GM23338 (cell line): ENCODE results near the gene OPRD1. TPM values are rescaled to one million over a fixed set of nuclear protein-coding genes. Genes with fewer than 3 reads are reported as not detected.

Experiments
- ATAC-seq: fragments of 200-7000 bp; cut with Tn5 transposase; 3 replicates; pipeline ENCODE4 v1.9.1; 2020
- DNase-seq: peaks from one replicate; pipeline ENCODE4 v3.0.0-alpha.2; 2015; ENCODE audit warnings: low spot score
- H2AFZ ChIP-seq: fragments of 200-600 bp; sonication (generic); 2 replicates; pipeline ENCODE4 v1.8.0; 2016; ENCODE audit warnings: antibody characterized with exemption, mild to moderate bottlenecking, moderate library complexity
- H3F3A ChIP-seq: fragments of 200-600 bp; sonication (generic); replicated peaks from 2 replicates; pipeline ENCODE4 v1.8.0; 2017; ENCODE audit warnings: antibody characterized with exemption, mixed run types, low read depth
- H3K27ac ChIP-seq: fragments of 200-600 bp; sonication (generic); 2 replicates; pipeline ENCODE4 v1.6.1; 2016; ENCODE audit warnings: low read depth
- H3K27me3 ChIP-seq: fragments of 200-600 bp; sonication (generic); 2 replicates; pipeline ENCODE4 v1.8.0; 2016; ENCODE audit warnings: mild to moderate bottlenecking, mixed run types, moderate library complexity; ENCODE audit not compliant: insufficient read depth
- H3K36me3 ChIP-seq: fragments of 200-600 bp; sonication (generic); 2 replicates; pipeline ENCODE4 v1.8.0; 2016; ENCODE audit warnings: mild to moderate bottlenecking; ENCODE audit not compliant: insufficient read depth
- H3K4me1 ChIP-seq: fragments of 200-600 bp; sonication (generic); 2 replicates; pipeline ENCODE4 v1.8.0; 2016; ENCODE audit warnings: mild to moderate bottlenecking, moderate library complexity; ENCODE audit not compliant: insufficient read depth
- H3K4me2 ChIP-seq: fragments of 200-600 bp; sonication (generic); 2 replicates; pipeline ENCODE4 v1.7.1; 2017; ENCODE audit warnings: mixed run types
- H3K4me3 ChIP-seq: fragments of 200-600 bp; sonication (generic); 2 replicates; pipeline ENCODE4 v1.6.1; 2016; ENCODE audit warnings: mixed run types
- H3K79me2 ChIP-seq: fragments of 200-600 bp; sonication (generic); replicated peaks from 2 replicates; pipeline ENCODE4 v1.8.0; 2017; ENCODE audit warnings: mild to moderate bottlenecking; ENCODE audit not compliant: insufficient read depth
- H3K9me2 ChIP-seq: fragments of 200-600 bp; sonication (generic); 2 replicates; pipeline ENCODE4 v1.8.0; 2017; ENCODE audit not compliant: insufficient read depth
- H4K20me1 ChIP-seq: fragments of 200-600 bp; sonication (generic); replicated peaks from 2 replicates; pipeline ENCODE4 v1.8.0; 2017; ENCODE audit warnings: mild to moderate bottlenecking; ENCODE audit not compliant: insufficient read depth
- H3K27ac Mint-ChIP-seq: 2 replicates; pipeline ENCODE4 v1.8.0; 2020; ENCODE audit warnings: inconsistent platforms, mild to moderate bottlenecking, moderate library complexity, mixed read lengths
- H3K27me3 Mint-ChIP-seq: 3 replicates; pipeline ENCODE4 v1.8.0; 2022; ENCODE audit warnings: low read depth, mild to moderate bottlenecking, moderate library complexity, mixed read lengths, inconsistent platforms; ENCODE audit not compliant: insufficient read depth, poor library complexity
- H3K36me3 Mint-ChIP-seq: 3 replicates; pipeline ENCODE4 v1.8.0; 2021; ENCODE audit warnings: low read depth, mild to moderate bottlenecking, inconsistent platforms, moderate library complexity, mixed read lengths
- H3K4me1 Mint-ChIP-seq: 3 replicates; pipeline ENCODE4 v1.8.0; 2020; ENCODE audit warnings: mild to moderate bottlenecking, inconsistent platforms, mixed read lengths
- H3K4me3 Mint-ChIP-seq: 3 replicates; pipeline ENCODE4 v1.8.0; 2021; ENCODE audit warnings: moderate library complexity, mild to moderate bottlenecking, inconsistent platforms, mixed read lengths
- H3K9me3 Mint-ChIP-seq: 3 replicates; pipeline ENCODE4 v1.8.0; 2020; ENCODE audit warnings: moderate library complexity, mild to moderate bottlenecking, inconsistent platforms, mixed read lengths
- CREB1 ChIP-seq: fragments of 250-450 bp; sonication (Bioruptor Pico); IDR thresholded peaks from 2 replicates; pipeline ENCODE4 v1.5.0; 2020; ENCODE audit warnings: low read depth, mild to moderate bottlenecking, moderate library complexity
- EZH2 ChIP-seq: fragments of 200-600 bp; sonication (generic); IDR thresholded peaks from one replicate; pipeline ENCODE4 v1.8.0; 2017; ENCODE audit warnings: antibody characterized with exemption, mild to moderate bottlenecking, low read depth; ENCODE audit not compliant: unreplicated experiment
- EZH2phosphoT487 ChIP-seq: fragments of 200-600 bp; sonication (generic); IDR thresholded peaks from one replicate; pipeline ENCODE4 v1.8.1; 2018; ENCODE audit warnings: antibody characterized with exemption; ENCODE audit not compliant: unreplicated experiment
- JUNB ChIP-seq: IDR thresholded peaks from one replicate; pipeline ENCODE4 v1.6.1; 2016; ENCODE audit warnings: antibody characterized with exemption; ENCODE audit not compliant: unreplicated experiment
- NANOG ChIP-seq: IDR thresholded peaks from 2 replicates; pipeline ENCODE4 v1.6.1; 2016; ENCODE audit warnings: antibody characterized with exemption, borderline replicate concordance
- POLR2AphosphoS5 ChIP-seq: IDR thresholded peaks from 2 replicates; pipeline ENCODE4 v1.6.1; 2016; ENCODE audit warnings: antibody characterized with exemption, low read depth
- STAT1 ChIP-seq: IDR thresholded peaks from one replicate; pipeline ENCODE4 v1.6.1; 2016; ENCODE audit warnings: antibody characterized with exemption; ENCODE audit not compliant: unreplicated experiment
- ZNF114 ChIP-seq: fragments of 250-450 bp; sonication (Bioruptor Pico); IDR thresholded peaks from 2 replicates; pipeline ENCODE4 v1.5.0; 2020; ENCODE audit warnings: mild to moderate bottlenecking, moderate library complexity
- ZNF331 ChIP-seq: fragments of 250-450 bp; sonication (Bioruptor Pico); IDR thresholded peaks from 2 replicates; pipeline ENCODE4 v1.5.0; 2020; ENCODE audit warnings: low read depth, mild to moderate bottlenecking, moderate library complexity
- polyA plus RNA-seq: library from polyadenylated mRNA; unstranded; fragments of >200 nt; fragmentation: Nextera tagmentation; extraction: Ambion mirVana; gene quantifications from 2 replicates; pipeline ENCODE4 v1.2.1, GENCODE V29; 2016
- total RNA-seq: library from RNA; depleted of rRNA; stranded (reverse); fragments of >200 nt; shearing (Covaris generic); gene quantifications from 2 replicates; pipeline ENCODE4 v1.2.3, GENCODE V29; 2014
- TF ChIP-seq, protein P1 (sequence below), 2 experiments: fragments of 200-600 bp in 1 of 2; sonication (generic) in 1 of 2; conservative IDR thresholded peaks; 2 replicates each; pipeline versions ENCODE4 v1.5.1 to v1.6.1; 2016 to 2017; ENCODE audit warnings: antibody characterized with exemption in 2 of 2, low read depth in 2 of 2, mild to moderate bottlenecking in 2 of 2, moderate library complexity in 1 of 2
- TF ChIP-seq, protein P2 (sequence below): fragments of 250-450 bp; sonication (Bioruptor Pico); IDR thresholded peaks from 2 replicates; pipeline ENCODE4 v1.5.0; 2020; ENCODE audit warnings: mild to moderate bottlenecking, moderate library complexity
- TF ChIP-seq, protein P3 (sequence below): IDR thresholded peaks from 2 replicates; pipeline ENCODE4 v1.6.1; 2016; ENCODE audit warnings: antibody characterized with exemption
- TF ChIP-seq, protein P4 (sequence below): IDR thresholded peaks from one replicate; pipeline ENCODE4 v1.6.1; 2018; ENCODE audit warnings: antibody characterized with exemption; ENCODE audit not compliant: unreplicated experiment

The OPRD1 gene
- total and polyA plus RNA-seq, 2 experiments from 2014 or later, result 0.55 to 2.3 TPM

DNA sequence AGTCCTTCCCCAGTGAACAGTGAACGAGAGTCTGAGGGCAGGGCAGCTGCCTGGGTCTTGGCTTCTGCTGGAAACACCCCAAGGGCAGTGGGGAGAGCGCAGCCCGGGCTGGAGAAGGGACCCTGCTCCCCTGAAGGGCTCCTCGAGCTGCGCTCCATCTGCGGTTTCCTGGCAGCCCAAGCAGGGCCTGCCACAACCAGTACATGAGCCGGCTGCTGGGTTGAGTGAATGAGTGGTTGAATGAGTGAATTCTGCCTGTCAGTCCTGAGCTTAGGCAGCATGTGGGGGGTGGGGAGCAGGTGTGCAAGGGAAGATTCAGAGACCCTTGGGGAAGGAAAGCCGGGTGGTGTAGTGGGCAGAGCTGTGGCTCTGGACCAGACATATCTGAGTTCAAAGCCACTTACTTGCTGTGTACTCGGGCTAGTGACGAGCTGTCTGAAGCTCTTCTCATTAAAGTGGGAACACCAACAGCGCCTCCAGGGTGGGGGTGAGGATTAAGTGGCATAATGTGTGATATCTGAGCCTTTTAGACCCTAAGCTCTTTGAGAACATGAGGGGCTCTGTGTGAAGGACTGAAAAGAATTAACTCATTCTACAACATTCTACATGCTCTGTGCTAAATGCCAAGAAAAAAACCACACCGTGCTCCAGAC is 3.7 kb downstream of the OPRD1 start:
- Histone ChIP-seq H3K4me2 (no peak overlapping the region), H3F3A (peaks cover 15% of the 10 kb centered on the region), H3K4me3 (no peak overlapping the region), H2AFZ (no peak overlapping the region), H3K79me2 (no peaks in the 10 kb centered on the region), H3K4me1 (peaks cover 4% of the 10 kb centered on the region), H3K27ac (no peak overlapping the region), H3K36me3 (no peaks in the 10 kb centered on the region), H3K9me2 (no peaks in the 10 kb centered on the region), H4K20me1 (no peaks in the 10 kb centered on the region), H3K27me3 (peaks cover 34% of the 10 kb centered on the region)
- Mint-ChIP-seq H3K27ac (no peak overlapping the region), H3K4me3 (no peak overlapping the region), H3K4me1 (peaks cover 15% of the 10 kb centered on the region), H3K36me3 (no peaks in the 10 kb centered on the region), H3K9me3 (peaks cover 3% of the 10 kb centered on the region; the same call in 1 of the 3 replicates), H3K27me3 (peaks cover 32% of the 10 kb centered on the region)
- TF ChIP-seq JUNB (no peak), STAT1 (no peak), NANOG (no peak), CREB1 (CRISPR knock-in tag) (no peak), EZH2phosphoT487 (no peak), ZNF114 (CRISPR knock-in tag) (no peak), EZH2 (no peak), ZNF331 (CRISPR knock-in tag) (no peak), POLR2AphosphoS5 (no peak)
- TF ChIP-seq, protein P1, sequence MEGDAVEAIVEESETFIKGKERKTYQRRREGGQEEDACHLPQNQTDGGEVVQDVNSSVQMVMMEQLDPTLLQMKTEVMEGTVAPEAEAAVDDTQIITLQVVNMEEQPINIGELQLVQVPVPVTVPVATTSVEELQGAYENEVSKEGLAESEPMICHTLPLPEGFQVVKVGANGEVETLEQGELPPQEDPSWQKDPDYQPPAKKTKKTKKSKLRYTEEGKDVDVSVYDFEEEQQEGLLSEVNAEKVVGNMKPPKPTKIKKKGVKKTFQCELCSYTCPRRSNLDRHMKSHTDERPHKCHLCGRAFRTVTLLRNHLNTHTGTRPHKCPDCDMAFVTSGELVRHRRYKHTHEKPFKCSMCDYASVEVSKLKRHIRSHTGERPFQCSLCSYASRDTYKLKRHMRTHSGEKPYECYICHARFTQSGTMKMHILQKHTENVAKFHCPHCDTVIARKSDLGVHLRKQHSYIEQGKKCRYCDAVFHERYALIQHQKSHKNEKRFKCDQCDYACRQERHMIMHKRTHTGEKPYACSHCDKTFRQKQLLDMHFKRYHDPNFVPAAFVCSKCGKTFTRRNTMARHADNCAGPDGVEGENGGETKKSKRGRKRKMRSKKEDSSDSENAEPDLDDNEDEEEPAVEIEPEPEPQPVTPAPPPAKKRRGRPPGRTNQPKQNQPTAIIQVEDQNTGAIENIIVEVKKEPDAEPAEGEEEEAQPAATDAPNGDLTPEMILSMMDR (conservative IDR thresholded peaks at IDR 0.05; ENCODE audit: low read depth in 2 of 2), result no peak
- TF ChIP-seq, protein P2, sequence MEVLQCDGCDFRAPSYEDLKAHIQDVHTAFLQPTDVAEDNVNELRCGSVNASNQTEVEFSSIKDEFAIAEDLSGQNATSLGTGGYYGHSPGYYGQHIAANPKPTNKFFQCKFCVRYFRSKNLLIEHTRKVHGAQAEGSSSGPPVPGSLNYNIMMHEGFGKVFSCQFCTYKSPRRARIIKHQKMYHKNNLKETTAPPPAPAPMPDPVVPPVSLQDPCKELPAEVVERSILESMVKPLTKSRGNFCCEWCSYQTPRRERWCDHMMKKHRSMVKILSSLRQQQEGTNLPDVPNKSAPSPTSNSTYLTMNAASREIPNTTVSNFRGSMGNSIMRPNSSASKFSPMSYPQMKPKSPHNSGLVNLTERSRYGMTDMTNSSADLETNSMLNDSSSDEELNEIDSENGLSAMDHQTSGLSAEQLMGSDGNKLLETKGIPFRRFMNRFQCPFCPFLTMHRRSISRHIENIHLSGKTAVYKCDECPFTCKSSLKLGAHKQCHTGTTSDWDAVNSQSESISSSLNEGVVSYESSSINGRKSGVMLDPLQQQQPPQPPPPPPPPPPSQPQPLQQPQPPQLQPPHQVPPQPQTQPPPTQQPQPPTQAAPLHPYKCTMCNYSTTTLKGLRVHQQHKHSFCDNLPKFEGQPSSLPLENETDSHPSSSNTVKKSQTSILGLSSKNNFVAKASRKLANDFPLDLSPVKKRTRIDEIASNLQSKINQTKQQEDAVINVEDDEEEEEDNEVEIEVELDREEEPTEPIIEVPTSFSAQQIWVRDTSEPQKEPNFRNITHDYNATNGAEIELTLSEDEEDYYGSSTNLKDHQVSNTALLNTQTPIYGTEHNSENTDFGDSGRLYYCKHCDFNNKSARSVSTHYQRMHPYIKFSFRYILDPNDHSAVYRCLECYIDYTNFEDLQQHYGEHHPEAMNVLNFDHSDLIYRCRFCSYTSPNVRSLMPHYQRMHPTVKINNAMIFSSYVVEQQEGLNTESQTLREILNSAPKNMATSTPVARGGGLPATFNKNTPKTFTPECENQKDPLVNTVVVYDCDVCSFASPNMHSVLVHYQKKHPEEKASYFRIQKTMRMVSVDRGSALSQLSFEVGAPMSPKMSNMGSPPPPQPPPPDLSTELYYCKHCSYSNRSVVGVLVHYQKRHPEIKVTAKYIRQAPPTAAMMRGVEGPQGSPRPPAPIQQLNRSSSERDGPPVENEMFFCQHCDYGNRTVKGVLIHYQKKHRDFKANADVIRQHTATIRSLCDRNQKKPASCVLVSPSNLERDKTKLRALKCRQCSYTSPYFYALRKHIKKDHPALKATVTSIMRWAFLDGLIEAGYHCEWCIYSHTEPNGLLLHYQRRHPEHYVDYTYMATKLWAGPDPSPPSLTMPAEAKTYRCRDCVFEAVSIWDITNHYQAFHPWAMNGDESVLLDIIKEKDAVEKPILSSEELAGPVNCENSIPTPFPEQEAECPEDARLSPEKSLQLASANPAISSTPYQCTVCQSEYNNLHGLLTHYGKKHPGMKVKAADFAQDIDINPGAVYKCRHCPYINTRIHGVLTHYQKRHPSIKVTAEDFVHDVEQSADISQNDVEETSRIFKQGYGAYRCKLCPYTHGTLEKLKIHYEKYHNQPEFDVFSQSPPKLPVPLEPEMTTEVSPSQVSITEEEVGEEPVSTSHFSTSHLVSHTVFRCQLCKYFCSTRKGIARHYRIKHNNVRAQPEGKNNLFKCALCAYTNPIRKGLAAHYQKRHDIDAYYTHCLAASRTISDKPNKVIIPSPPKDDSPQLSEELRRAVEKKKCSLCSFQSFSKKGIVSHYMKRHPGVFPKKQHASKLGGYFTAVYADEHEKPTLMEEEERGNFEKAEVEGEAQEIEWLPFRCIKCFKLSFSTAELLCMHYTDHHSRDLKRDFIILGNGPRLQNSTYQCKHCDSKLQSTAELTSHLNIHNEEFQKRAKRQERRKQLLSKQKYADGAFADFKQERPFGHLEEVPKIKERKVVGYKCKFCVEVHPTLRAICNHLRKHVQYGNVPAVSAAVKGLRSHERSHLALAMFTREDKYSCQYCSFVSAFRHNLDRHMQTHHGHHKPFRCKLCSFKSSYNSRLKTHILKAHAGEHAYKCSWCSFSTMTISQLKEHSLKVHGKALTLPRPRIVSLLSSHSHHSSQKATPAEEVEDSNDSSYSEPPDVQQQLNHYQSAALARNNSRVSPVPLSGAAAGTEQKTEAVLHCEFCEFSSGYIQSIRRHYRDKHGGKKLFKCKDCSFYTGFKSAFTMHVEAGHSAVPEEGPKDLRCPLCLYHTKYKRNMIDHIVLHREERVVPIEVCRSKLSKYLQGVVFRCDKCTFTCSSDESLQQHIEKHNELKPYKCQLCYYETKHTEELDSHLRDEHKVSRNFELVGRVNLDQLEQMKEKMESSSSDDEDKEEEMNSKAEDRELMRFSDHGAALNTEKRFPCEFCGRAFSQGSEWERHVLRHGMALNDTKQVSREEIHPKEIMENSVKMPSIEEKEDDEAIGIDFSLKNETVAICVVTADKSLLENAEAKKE (CRISPR knock-in tag), result no peak
- TF ChIP-seq, protein P3, sequence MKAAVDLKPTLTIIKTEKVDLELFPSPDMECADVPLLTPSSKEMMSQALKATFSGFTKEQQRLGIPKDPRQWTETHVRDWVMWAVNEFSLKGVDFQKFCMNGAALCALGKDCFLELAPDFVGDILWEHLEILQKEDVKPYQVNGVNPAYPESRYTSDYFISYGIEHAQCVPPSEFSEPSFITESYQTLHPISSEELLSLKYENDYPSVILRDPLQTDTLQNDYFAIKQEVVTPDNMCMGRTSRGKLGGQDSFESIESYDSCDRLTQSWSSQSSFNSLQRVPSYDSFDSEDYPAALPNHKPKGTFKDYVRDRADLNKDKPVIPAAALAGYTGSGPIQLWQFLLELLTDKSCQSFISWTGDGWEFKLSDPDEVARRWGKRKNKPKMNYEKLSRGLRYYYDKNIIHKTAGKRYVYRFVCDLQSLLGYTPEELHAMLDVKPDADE, result no peak
- TF ChIP-seq, protein P4, sequence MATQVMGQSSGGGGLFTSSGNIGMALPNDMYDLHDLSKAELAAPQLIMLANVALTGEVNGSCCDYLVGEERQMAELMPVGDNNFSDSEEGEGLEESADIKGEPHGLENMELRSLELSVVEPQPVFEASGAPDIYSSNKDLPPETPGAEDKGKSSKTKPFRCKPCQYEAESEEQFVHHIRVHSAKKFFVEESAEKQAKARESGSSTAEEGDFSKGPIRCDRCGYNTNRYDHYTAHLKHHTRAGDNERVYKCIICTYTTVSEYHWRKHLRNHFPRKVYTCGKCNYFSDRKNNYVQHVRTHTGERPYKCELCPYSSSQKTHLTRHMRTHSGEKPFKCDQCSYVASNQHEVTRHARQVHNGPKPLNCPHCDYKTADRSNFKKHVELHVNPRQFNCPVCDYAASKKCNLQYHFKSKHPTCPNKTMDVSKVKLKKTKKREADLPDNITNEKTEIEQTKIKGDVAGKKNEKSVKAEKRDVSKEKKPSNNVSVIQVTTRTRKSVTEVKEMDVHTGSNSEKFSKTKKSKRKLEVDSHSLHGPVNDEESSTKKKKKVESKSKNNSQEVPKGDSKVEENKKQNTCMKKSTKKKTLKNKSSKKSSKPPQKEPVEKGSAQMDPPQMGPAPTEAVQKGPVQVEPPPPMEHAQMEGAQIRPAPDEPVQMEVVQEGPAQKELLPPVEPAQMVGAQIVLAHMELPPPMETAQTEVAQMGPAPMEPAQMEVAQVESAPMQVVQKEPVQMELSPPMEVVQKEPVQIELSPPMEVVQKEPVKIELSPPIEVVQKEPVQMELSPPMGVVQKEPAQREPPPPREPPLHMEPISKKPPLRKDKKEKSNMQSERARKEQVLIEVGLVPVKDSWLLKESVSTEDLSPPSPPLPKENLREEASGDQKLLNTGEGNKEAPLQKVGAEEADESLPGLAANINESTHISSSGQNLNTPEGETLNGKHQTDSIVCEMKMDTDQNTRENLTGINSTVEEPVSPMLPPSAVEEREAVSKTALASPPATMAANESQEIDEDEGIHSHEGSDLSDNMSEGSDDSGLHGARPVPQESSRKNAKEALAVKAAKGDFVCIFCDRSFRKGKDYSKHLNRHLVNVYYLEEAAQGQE, result no peak
- ATAC-seq (peak; percentile 12), DNase-seq (peak; percentile 24)
